ENCODE results near the gene CD247. TPM values are rescaled to one million over a fixed set of nuclear protein-coding genes. Genes with fewer than 3 reads are reported as not detected.

The CD247 gene
- total and polyA plus RNA-seq, 9 of the 15 experiments (the other 6 are each of a cell fraction or from before 2014, with no cell fraction given), result 0.08 to 0.42 (median 0.28) TPM; not detected in 5

DNA sequence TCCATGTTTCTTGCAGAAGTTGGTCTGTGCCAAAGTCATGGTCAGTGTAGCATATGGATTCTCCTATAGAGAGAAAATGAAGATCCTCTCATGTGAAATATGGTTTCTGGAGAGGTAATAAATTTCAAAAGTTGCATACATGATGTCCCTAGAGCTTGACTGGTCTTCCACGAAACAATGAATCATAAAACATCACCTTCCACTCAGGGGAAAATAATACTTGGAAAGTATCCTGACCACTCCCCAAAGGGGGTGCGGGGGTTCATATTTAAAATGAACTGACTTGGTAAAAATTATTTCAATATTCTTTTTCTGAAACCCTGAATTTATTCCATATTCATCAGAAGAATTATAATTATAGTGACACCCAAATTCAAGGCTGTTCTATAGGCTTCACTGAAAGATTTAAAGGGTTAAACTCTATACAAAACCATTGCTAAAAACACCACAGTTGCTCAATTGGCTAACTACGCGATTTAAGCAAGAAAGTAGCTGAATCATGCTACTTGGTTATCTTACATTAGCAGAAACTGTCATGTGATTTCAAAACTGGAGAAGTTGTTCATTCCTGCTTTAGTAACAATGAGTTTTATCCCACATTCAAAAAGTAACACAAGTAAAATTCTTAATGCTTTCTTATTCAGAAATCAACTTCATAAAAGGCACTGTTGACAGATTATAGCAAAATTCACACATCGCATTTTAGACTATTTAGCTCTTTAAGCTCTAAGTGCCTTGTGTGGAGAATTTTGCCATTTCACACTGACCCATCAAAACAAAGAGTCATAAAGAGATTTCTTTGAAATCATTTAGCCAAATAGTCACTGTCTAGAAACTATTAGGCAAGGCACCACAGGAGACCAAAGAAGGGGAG is 30.0 kb upstream of the CD247 start (continued):
- TF ChIP-seq, protein P1, sequence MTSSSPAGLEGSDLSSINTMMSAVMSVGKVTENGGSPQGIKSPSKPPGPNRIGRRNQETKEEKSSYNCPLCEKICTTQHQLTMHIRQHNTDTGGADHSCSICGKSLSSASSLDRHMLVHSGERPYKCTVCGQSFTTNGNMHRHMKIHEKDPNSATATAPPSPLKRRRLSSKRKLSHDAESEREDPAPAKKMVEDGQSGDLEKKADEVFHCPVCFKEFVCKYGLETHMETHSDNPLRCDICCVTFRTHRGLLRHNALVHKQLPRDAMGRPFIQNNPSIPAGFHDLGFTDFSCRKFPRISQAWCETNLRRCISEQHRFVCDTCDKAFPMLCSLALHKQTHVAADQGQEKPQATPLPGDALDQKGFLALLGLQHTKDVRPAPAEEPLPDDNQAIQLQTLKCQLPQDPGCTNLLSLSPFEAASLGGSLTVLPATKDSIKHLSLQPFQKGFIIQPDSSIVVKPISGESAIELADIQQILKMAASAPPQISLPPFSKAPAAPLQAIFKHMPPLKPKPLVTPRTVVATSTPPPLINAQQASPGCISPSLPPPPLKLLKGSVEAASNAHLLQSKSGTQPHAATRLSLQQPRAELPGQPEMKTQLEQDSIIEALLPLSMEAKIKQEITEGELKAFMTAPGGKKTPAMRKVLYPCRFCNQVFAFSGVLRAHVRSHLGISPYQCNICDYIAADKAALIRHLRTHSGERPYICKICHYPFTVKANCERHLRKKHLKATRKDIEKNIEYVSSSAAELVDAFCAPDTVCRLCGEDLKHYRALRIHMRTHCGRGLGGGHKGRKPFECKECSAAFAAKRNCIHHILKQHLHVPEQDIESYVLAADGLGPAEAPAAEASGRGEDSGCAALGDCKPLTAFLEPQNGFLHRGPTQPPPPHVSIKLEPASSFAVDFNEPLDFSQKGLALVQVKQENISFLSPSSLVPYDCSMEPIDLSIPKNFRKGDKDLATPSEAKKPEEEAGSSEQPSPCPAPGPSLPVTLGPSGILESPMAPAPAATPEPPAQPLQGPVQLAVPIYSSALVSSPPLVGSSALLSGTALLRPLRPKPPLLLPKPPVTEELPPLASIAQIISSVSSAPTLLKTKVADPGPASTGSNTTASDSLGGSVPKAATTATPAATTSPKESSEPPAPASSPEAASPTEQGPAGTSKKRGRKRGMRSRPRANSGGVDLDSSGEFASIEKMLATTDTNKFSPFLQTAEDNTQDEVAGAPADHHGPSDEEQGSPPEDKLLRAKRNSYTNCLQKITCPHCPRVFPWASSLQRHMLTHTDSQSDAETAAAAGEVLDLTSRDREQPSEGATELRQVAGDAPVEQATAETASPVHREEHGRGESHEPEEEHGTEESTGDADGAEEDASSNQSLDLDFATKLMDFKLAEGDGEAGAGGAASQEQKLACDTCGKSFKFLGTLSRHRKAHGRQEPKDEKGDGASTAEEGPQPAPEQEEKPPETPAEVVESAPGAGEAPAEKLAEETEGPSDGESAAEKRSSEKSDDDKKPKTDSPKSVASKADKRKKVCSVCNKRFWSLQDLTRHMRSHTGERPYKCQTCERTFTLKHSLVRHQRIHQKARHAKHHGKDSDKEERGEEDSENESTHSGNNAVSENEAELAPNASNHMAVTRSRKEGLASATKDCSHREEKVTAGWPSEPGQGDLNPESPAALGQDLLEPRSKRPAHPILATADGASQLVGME (CRISPR knock-in tag; IDR thresholded peaks at IDR 0.05), result no peak
- TF ChIP-seq, protein P2, sequence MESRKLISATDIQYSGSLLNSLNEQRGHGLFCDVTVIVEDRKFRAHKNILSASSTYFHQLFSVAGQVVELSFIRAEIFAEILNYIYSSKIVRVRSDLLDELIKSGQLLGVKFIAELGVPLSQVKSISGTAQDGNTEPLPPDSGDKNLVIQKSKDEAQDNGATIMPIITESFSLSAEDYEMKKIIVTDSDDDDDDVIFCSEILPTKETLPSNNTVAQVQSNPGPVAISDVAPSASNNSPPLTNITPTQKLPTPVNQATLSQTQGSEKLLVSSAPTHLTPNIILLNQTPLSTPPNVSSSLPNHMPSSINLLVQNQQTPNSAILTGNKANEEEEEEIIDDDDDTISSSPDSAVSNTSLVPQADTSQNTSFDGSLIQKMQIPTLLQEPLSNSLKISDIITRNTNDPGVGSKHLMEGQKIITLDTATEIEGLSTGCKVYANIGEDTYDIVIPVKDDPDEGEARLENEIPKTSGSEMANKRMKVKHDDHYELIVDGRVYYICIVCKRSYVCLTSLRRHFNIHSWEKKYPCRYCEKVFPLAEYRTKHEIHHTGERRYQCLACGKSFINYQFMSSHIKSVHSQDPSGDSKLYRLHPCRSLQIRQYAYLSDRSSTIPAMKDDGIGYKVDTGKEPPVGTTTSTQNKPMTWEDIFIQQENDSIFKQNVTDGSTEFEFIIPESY (CRISPR knock-in tag; IDR thresholded peaks at IDR 0.05), result no peak
- TF ChIP-seq PHF21A (IDR thresholded peaks at IDR 0.05; ENCODE audit: borderline replicate concordance, low read depth) (peak; percentile 82; the same call in 1 of the 2 replicates), KAT2B (IDR thresholded peaks at IDR 0.05; ENCODE audit: low read depth, low read length) (no peak), HLTF (IDR thresholded peaks at IDR 0.05) (no peak), ELF4 (CRISPR knock-in tag; IDR thresholded peaks at IDR 0.05) (no peak), FOXM1 (IDR thresholded peaks at IDR 0.05; ENCODE audit: low read depth) (peak; percentile 89), FOXM1 (CRISPR knock-in tag; IDR thresholded peaks at IDR 0.05; ENCODE audit: low read depth) (no peak), MXI1 (IDR thresholded peaks at IDR 0.05; ENCODE audit: low read depth, low read length) (no peak), NBN (IDR thresholded peaks at IDR 0.05; ENCODE audit: low read depth) (no peak; the same call in none of the 2 replicates), ZNF124 (CRISPR knock-in tag; IDR thresholded peaks at IDR 0.05) (no peak), POLR3A (IDR thresholded peaks at IDR 0.05; ENCODE audit: borderline replicate concordance, extremely low read depth, insufficient read depth, insufficient read length) (no peak), PHF20 (IDR thresholded peaks at IDR 0.05; ENCODE audit: partially characterized antibody) (no peak), MTA1 (IDR thresholded peaks at IDR 0.05; ENCODE audit: borderline replicate concordance) (peak; percentile 71; the same call in 1 of the 2 replicates), L3MBTL2 (IDR thresholded peaks at IDR 0.05) (no peak), NR3C1 (CRISPR knock-in tag; IDR thresholded peaks at IDR 0.05) (no peak), ZNF75A (CRISPR knock-in tag; IDR thresholded peaks at IDR 0.05) (peak; percentile 24; the same call in 1 of the 2 replicates)
- TF ChIP-seq, protein P3, sequence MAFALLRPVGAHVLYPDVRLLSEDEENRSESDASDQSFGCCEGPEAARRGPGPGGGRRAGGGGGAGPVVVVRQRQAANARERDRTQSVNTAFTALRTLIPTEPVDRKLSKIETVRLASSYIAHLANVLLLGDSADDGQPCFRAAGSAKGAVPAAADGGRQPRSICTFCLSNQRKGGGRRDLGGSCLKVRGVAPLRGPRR (CRISPR knock-in tag; IDR thresholded peaks at IDR 0.05), result no peak
- TF ChIP-seq, protein P4, sequence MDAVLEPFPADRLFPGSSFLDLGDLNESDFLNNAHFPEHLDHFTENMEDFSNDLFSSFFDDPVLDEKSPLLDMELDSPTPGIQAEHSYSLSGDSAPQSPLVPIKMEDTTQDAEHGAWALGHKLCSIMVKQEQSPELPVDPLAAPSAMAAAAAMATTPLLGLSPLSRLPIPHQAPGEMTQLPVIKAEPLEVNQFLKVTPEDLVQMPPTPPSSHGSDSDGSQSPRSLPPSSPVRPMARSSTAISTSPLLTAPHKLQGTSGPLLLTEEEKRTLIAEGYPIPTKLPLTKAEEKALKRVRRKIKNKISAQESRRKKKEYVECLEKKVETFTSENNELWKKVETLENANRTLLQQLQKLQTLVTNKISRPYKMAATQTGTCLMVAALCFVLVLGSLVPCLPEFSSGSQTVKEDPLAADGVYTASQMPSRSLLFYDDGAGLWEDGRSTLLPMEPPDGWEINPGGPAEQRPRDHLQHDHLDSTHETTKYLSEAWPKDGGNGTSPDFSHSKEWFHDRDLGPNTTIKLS (IDR thresholded peaks at IDR 0.05; ENCODE audit: borderline replicate concordance, low read depth), result 0 out of 2 replicates have a peak, but pooled peaks have one; percentile 20
